NCI-H2196 (cell line): ENCODE data around the gene VPS13A.

Source experiments
- DNase-seq: peaks from one replicate; lab custom pipeline; 2025; ENCODE audit not compliant: unreplicated experiment; lab: John Stamatoyannopoulos, UW

VPS13A gene

GRCh38 chr9:77177143-77177893 is at the start of gene VPS13A:
VPS13A (plus strand) TSS chr9:77177534; CDS start chr9:77177705, 171 bp downstream.
- peak; percentile 97 for DNase-seq

GRCh38 chr9:77128125-77128789 is 49.1 kb upstream of the VPS13A start:
- no peak for DNase-seq

GRCh38 chr9:77131399-77131798 is 45.9 kb upstream of the VPS13A start:
- no peak for DNase-seq

GRCh38 chr9:77133011-77133410 is 44.3 kb upstream of the VPS13A start:
- DNase-seq = no peak

GRCh38 chr9:77142366-77142765 is 35.0 kb upstream of the VPS13A start:
- DNase-seq = no peak

GRCh38 chr9:77149879-77150278 is 27.5 kb upstream of the VPS13A start:
- DNase-seq = no peak

GRCh38 chr9:77152289-77152688 is 25.0 kb upstream of the VPS13A start:
- no peak for DNase-seq

- no peak for DNase-seq
Measured at GRCh38 chr9:77156646-77157371, 20.5 kb upstream of the VPS13A start.

- no peak for DNase-seq
Measured at GRCh38 chr9:77158772-77159513, 18.4 kb upstream of the VPS13A start.

GRCh38 chr9:77161191-77161590 is 16.1 kb upstream of the VPS13A start:
- DNase-seq = no peak

GRCh38 chr9:77161966-77162365 is 15.4 kb upstream of the VPS13A start:
- DNase-seq = no peak

- no peak for DNase-seq
Measured at GRCh38 chr9:77162366-77162765, 15.0 kb upstream of the VPS13A start.

GRCh38 chr9:77163884-77164283 is 13.4 kb upstream of the VPS13A start:
- DNase-seq = no peak

- no peak for DNase-seq
Measured at GRCh38 chr9:77166193-77166592, 11.1 kb upstream of the VPS13A start.

- peak; percentile 11 for DNase-seq
Measured at GRCh38 chr9:77170991-77171699, 6.2 kb upstream of the VPS13A start.

- no peak for DNase-seq
Measured at GRCh38 chr9:77175151-77175550, 2.2 kb upstream of the VPS13A start.

GRCh38 chr9:77176106-77176505 is 1.2 kb upstream of the VPS13A start:
- no peak for DNase-seq

GRCh38 chr9:77176686-77177142 is 620 bp upstream of the VPS13A start:
- no peak for DNase-seq

- DNase-seq = peak; percentile 53
Measured at GRCh38 chr9:77177894-77178794, 810 bp downstream of the VPS13A start.
